ENCODE measurements around the gene H2BK1. TPM values are rescaled to one million over a fixed set of nuclear protein-coding genes. Genes with fewer than 3 reads are reported as not detected.
A peak's percentile ranks its signal among the peaks of the same experiment; 100 is the strongest.

Gene H2BK1
- total RNA-seq, 1 donor from 2014 or later, result not detected

DNA sequence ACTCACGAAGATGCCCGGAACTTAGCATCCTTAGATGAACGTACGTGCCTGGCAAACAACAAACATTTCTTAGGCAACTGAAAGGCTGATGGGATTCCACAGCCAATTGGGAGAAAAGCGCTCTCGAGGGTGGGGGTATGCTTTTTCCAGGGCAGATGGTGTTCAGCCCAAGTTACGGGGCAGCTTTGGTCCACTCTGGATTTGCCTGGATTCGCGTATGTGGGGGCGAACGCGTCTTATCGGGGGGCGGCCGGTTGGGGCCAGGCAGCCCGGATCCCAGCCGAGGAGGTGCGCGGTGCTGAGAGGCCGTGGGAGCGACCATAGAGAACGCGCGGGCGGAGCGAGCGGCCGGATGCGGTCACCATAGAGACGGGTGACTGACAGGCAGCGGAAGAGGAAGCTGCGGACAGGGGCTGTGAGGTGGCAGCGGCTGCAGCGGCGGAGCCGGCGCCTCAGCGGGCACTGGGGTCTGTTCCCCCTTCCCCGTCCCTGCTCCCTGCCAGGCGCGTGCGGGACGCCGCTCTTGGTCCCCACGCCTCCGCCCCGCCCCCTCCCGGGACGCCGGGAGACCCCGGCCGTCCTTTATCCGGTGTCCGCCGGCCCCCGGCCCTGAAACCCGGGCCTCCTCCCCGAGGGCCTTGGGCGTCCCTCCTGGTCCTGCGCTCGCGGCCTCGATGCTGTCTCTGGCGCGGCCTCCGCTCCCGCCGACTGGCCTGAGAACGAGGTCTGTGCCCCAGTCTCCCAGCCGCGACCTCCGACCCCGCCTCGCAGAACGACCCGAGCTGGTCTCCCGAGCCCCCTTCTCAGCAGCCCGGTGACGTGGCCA is 22.0 kb upstream of the H2BK1 start, which contains the start of gene CHPF2:
TSS of gene CHPF2 (plus strand) at position 393 of the 826 bp plus-strand sequence. CDS start 1,529 bp downstream, outside the sequence.
- H3K36me3 ChIP-seq (ENCODE audit: control insufficient read depth, insufficient read depth, low read length), result peaks cover 12% of the 10 kb centered on the region
- TF ChIP-seq, protein P1, sequence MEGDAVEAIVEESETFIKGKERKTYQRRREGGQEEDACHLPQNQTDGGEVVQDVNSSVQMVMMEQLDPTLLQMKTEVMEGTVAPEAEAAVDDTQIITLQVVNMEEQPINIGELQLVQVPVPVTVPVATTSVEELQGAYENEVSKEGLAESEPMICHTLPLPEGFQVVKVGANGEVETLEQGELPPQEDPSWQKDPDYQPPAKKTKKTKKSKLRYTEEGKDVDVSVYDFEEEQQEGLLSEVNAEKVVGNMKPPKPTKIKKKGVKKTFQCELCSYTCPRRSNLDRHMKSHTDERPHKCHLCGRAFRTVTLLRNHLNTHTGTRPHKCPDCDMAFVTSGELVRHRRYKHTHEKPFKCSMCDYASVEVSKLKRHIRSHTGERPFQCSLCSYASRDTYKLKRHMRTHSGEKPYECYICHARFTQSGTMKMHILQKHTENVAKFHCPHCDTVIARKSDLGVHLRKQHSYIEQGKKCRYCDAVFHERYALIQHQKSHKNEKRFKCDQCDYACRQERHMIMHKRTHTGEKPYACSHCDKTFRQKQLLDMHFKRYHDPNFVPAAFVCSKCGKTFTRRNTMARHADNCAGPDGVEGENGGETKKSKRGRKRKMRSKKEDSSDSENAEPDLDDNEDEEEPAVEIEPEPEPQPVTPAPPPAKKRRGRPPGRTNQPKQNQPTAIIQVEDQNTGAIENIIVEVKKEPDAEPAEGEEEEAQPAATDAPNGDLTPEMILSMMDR (IDR thresholded peaks at IDR 0.05; ENCODE audit: insufficient read depth, low read length, severe bottlenecking), result no peak
- DNase-seq (ENCODE audit: low read depth) (peak; percentile 79), FAIRE-seq (no peak)
- H3K4me3 ChIP-seq (ENCODE audit: low read depth, low read length), result peak within 1 kb of the TSS; percentile 90
- H3K27me3 ChIP-seq (ENCODE audit: control insufficient read depth, insufficient read depth, low read length), result no peaks in the 10 kb centered on the region

DNA sequence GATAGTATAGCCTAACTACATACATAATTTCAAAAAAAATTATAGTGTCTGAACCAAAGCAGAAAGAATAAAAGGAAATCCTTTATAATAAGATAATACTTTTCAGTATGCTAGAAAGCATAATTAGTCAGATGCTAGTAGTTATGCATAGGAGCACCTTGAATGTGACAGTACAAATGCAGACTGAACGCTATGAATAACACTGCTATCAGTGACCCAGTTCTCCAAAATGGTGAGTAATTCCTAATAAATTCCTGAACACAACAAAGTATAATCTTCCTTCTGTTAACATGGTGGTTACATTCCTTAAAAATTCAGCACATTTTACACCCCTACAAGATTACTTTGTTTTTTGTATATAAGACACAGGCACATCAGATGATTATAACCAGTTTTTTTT is 20.8 kb upstream of the H2BK1 start:
- Histone ChIP-seq H3K27me3 (ENCODE audit: control insufficient read depth, insufficient read depth, low read length) (no peaks in the 10 kb centered on the region), H3K36me3 (ENCODE audit: control insufficient read depth, insufficient read depth, low read length) (peaks cover 10% of the 10 kb centered on the region), H3K4me3 (ENCODE audit: low read depth, low read length) (no peak overlapping the region)
- TF ChIP-seq, protein P1 (IDR thresholded peaks at IDR 0.05; ENCODE audit: insufficient read depth, low read length, severe bottlenecking), result no peak
- DNase-seq (ENCODE audit: low read depth) (no peak), FAIRE-seq (no peak)

DNA sequence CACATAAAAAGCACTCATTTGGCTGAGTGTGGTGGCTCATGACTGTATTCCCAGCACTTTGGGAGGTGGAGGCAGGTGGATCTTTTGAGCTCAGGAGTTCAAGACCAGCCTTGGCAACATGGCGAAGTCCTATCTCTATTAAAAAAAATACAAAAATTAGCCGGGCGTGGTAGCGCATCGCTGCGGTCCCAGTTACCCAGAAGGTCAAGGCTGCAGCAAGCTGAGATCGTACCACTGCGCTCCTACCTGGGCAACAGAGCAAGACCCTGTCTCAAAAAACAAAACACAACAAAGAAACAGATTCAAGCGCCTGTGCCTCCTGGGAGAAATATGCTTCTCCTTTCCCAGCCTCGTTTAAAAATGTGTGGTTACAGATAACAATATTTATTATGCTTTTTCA is 19.0 kb upstream of the H2BK1 start:
- no peak for DNase-seq (ENCODE audit: low read depth)
- FAIRE-seq, result no peak
- TF ChIP-seq, protein P1 (IDR thresholded peaks at IDR 0.05; ENCODE audit: insufficient read depth, low read length, severe bottlenecking), result no peak
- Histone ChIP-seq H3K27me3 (ENCODE audit: control insufficient read depth, insufficient read depth, low read length) (no peaks in the 10 kb centered on the region), H3K4me3 (ENCODE audit: low read depth, low read length) (no peak overlapping the region), H3K36me3 (ENCODE audit: control insufficient read depth, insufficient read depth, low read length) (peaks cover 4% of the 10 kb centered on the region)

DNA sequence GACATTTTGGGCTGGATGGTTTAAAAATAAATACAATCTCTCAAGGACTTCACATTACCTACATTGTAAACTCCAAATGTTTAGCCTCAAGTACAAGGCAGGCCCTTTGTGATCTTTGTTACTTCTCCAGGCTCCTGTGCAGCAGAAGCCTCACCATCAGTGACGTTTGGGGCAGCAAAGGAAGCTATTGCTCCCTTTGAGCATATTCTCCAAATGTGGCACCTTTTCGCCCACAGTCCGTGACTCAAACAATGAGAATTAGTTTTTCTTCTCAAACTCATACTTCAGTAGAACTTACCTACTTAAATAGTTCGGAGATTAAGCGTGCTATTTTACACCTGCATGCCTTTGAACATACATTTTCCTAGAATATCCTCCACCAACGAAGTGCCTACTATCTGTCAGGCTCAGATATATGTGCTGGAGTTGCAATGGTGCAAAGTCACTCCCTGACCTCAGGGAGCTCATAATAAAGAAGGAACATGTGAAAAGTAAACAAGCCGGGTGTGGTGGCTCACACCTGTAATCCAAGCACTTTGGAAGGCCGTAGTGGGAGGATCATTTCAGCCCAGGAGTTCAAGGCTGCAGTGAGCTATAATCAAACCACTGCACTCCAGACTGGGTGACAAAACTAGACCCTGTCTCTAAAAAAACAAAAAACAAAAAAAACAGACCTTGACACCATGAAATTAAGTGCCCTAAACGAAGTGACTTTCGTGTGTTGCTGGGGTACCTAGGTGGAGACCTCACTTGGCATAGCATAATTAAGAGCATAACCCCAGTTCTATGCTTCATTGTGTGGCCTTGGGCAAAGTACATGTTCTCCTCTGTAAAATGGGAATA is 18.0 kb upstream of the H2BK1 start:
- DNase-seq (ENCODE audit: low read depth) (peak; percentile 7), FAIRE-seq (no peak)
- Histone ChIP-seq H3K36me3 (ENCODE audit: control insufficient read depth, insufficient read depth, low read length) (peaks cover 12% of the 10 kb centered on the region), H3K27me3 (ENCODE audit: control insufficient read depth, insufficient read depth, low read length) (no peaks in the 10 kb centered on the region), H3K4me3 (ENCODE audit: low read depth, low read length) (peak overlapping the region; percentile 64)
- TF ChIP-seq, protein P1 (IDR thresholded peaks at IDR 0.05; ENCODE audit: insufficient read depth, low read length, severe bottlenecking), result no peak

DNA sequence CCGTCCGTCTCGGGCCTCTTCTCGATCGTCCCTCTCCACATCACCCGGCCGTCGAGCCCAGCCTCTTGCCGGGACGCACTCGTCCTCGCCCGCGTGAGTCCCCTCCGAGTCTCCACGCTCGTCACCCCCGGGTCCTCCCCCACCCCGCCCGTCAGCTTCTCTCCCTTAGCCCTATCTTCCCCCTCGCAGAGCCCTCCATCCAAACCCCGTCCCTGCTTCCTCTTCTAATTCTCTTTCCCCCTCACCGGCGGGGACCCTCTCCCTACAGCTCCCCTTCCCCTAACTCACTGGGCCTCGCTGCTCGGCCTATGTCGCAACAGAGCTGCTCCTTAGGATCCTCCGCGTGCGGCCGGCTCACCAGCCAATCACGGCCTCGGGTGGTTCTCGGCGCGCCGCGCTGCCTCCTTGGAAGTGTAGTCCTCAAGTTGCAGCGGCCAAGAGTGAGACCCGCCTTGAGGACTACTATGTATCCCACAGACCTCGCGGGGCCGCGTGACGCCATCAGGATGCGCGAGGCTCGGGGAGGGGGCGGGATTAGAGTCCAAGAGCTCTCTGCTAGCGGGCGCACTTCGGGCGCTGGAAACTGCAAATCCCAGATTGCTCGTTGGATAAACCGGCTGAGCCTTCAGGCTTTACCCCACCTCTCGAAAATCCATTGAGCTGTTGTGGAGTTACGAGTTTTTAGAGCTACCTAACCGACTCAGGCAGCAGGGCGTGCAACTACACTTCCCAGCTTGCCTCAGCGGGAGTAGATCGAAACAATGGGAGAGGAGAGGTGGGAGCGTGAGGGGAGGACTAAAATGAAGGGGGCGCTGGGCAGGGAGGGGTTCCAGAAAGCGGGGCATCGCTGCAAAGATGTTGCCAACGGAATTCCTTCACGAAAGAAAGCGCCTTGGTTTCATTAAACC is 16.8 kb upstream of the H2BK1 start, which contains the start of gene ABCF2:
TSS of gene ABCF2 (minus strand) at position 331 of the 908 bp plus-strand sequence. CDS start 747 bp downstream, outside the sequence.
- TF ChIP-seq, protein P1 (IDR thresholded peaks at IDR 0.05; ENCODE audit: insufficient read depth, low read length, severe bottlenecking), result no peak
- Histone ChIP-seq H3K4me3 (ENCODE audit: low read depth, low read length) (peak within 1 kb of the TSS; percentile 64), H3K27me3 (ENCODE audit: control insufficient read depth, insufficient read depth, low read length) (no peaks in the 10 kb centered on the region), H3K36me3 (ENCODE audit: control insufficient read depth, insufficient read depth, low read length) (peaks cover 21% of the 10 kb centered on the region)
- DNase-seq (ENCODE audit: low read depth) (peak; percentile 95), FAIRE-seq (no peak)
